Activated naive CD4-positive, alpha-beta T cell treated with anti-CD3 and anti-CD28 coated beads, Interleukin-2, amount 10 ng/mL, durations not matched to agents 7 days and 5 days (primary cell): Measurements from ENCODE around the gene JAKMIP1.
A peak's percentile ranks its signal among the peaks of the same experiment; 100 is the strongest.

Experiments used
- CTCF ChIA-PET: fragments of 350-600 bp; sonication (Branson Sonifier 250); formaldehyde crosslinking; loops from one replicate; lab custom pipeline; 2021; ENCODE audit warnings: antibody characterized with exemption; lab: Charles Lee
- DNase-seq: peaks from one replicate; pipeline ENCODE4 v3.0.0-alpha.2; 2020
- H3K27ac Mint-ChIP-seq: one replicate; pipeline ENCODE4 v1.8.0; 2021; ENCODE audit warnings: mild to moderate bottlenecking, moderate library complexity, mixed read lengths
- H3K27me3 Mint-ChIP-seq: one replicate; pipeline ENCODE4 v1.8.0; 2021; ENCODE audit warnings: mild to moderate bottlenecking, mixed read lengths
- H3K36me3 Mint-ChIP-seq: one replicate; pipeline ENCODE4 v1.8.0; 2021; ENCODE audit warnings: mixed read lengths
- H3K4me1 Mint-ChIP-seq: one replicate; pipeline ENCODE4 v1.8.0; 2021; ENCODE audit warnings: mixed read lengths
- H3K4me3 Mint-ChIP-seq: one replicate; pipeline ENCODE4 v1.8.0; 2021; ENCODE audit warnings: mild to moderate bottlenecking, moderate library complexity, mixed read lengths
- H3K9me3 Mint-ChIP-seq: one replicate; pipeline ENCODE4 v1.8.0; 2021; ENCODE audit warnings: mixed read lengths

JAKMIP1 gene

DNA sequence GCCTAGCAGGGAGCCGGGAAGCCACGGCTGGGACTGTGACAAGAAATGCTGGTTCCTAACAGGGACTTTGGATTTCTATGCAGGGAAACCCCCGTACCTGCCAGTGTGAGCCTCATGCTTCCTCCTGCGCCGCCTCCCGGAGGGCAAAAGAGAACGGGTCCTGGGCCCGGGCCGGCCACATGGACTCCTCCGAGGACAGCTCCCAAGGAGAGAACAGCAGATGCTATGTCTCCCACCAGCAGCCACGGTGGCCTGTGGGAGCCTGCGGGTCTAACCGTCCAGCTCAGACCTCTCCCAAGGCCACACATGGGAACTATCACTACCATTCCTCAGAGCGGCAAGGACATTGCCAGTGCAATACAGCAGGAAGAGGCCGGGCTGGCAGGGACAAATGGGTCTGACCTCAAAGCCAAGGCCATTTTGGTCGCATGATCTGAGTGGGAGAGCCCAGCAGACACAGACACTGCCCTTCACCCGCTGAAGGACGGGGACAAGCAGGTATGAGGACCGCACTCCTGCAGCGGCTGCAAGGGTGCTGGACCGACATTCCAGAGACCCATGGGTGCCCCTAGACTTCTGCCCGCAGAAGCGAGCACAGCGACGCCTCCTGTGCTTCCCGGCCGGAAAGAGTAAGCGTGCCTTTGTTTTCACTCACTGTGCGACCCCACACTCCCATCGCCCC lies 177.6 kb downstream of the JAKMIP1 start:
- Mint-ChIP-seq H3K4me1 (no peaks in the 10 kb centered on the region), H3K9me3 (no peaks in the 10 kb centered on the region), H3K27me3 (peaks cover 6% of the 10 kb centered on the region), H3K4me3 (no peak overlapping the region), H3K36me3 (no peaks in the 10 kb centered on the region), H3K27ac (no peak overlapping the region)
- no peak for DNase-seq
- CTCF ChIA-PET = no interaction called here

DNA sequence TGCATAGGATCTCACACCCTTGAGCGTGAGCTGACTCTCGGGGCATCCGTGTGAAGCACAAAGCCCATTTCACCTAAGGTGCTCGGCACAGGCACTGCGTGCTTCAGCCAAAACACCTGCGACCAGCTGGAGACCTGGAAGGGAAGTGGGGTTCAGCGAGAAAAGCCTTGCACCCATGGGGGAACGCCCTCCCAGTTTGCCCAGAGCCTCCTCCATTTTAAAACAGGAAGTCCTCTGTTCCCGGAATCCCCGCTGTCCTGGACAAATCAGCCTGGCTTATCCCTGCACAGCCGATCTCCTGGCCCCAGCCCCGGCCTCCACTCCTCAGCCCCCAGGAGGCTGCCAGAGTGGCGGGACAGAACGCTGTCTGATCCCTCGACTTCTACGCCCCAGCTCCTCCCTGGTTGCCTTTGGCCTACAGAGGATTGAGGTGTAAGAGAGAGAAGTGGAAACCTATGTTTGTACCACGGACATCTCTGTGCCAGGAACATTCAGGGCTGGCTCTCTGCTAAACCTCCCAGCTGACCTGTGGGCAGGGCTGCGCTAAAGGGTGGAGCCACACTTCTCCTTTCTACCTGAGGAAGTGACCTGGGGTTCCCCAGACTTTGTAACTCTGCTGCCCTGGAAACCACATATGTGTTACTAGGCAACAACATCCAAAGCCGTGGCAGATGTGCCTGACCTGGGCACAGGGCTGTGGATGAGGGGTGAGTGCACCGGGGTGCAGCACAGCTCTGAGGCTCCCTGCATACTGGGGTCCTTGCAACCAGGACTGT lies 178.3 kb downstream of the JAKMIP1 start:
- H3K9me3 Mint-ChIP-seq = no peaks in the 10 kb centered on the region
- CTCF ChIA-PET = no interaction called here
- no peaks in the 10 kb centered on the region for H3K36me3 Mint-ChIP-seq
- DNase-seq = no peak
- H3K4me1 Mint-ChIP-seq = no peaks in the 10 kb centered on the region
- no peak overlapping the region for H3K4me3 Mint-ChIP-seq
- no peak overlapping the region for H3K27ac Mint-ChIP-seq
- H3K27me3 Mint-ChIP-seq = peaks cover 6% of the 10 kb centered on the region

DNA sequence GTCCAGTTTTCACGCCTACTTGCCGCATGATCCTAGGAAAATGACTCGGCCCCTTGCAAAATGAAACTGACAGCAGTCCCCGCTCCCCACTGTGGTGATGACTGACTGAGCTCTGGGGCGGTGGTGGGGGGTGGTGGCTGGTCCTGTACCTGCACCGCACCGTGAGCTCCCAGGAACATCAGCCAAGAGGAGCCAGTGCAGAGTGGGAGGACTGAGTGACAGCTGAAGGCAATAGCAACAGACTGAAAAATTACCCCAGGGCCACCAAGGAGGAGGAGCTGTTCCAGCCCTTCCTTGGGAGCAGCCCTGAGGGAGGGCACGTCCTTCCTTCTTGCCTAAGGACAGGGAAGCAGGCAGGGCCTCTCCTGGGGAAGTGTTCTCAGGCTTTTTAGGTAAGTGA lies 179.7 kb downstream of the JAKMIP1 start:
- CTCF ChIA-PET = interaction anchor here (1.2 to 1.9 kb wide), 3 partner anchors 9 to 12 kb away, joined by 4 to 6 read pairs (median 4); no protein-coding TSS in a partner anchor
- no peak overlapping the region for H3K27ac Mint-ChIP-seq
- DNase-seq = no peak
- H3K36me3 Mint-ChIP-seq = no peaks in the 10 kb centered on the region
- H3K9me3 Mint-ChIP-seq = no peaks in the 10 kb centered on the region
- H3K27me3 Mint-ChIP-seq = peaks cover 6% of the 10 kb centered on the region
- H3K4me3 Mint-ChIP-seq = no peak overlapping the region
- no peaks in the 10 kb centered on the region for H3K4me1 Mint-ChIP-seq

DNA sequence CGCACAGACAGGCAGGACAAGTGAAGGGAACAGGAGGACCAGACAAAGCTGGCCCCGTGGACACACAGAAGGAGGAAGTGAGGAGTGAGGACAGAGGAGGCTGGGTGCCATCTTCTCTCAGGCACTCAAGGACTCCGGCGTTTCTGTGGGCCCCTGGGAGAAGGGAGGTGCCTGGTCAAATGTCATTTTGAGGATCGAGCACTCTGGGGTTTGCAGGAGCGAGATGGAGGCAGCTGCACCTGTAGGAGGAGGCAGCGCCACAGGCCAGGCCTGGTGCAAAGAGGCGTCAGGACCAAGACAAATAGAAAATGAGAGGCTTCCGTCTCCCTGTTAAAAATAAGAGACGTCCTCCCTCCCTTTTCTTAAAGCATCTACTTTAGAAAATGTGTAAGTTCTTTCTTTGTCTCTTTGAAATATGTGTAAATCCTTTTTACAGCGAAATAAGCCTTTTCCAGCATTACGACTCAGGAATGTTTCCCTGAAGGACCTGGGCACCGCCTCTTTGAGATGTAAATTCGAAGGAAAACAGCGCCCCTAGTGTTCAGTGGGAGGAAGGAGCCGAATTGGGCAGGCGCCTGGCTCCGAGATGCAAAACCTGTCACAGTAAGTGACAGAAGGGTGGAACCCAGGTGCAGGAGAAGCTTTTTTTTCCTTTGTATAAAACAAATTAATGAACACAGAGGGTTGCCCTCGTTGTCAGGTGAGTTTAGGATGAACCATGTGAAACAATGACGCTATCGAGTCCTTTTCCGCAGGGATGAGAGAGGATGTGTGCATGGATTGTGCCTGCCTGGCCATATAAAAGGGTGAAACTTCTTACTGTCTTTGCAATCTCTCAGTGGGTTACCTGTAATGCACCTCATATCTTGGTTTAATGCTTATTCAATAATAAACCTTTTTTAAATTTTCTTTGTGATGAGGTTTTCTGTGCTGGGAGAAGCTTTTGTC lies 180.8 kb downstream of the JAKMIP1 start:
- Mint-ChIP-seq H3K36me3 (no peaks in the 10 kb centered on the region), H3K27ac (no peak overlapping the region), H3K9me3 (no peaks in the 10 kb centered on the region), H3K27me3 (peaks cover 6% of the 10 kb centered on the region), H3K4me1 (no peaks in the 10 kb centered on the region), H3K4me3 (no peak overlapping the region)
- CTCF ChIA-PET = interaction anchor here (1.2 to 1.9 kb wide), 4 partner anchors 8 to 19 kb away, joined by 3 to 6 read pairs (median 4); no protein-coding TSS in a partner anchor
- peak; percentile 52 for DNase-seq

DNA sequence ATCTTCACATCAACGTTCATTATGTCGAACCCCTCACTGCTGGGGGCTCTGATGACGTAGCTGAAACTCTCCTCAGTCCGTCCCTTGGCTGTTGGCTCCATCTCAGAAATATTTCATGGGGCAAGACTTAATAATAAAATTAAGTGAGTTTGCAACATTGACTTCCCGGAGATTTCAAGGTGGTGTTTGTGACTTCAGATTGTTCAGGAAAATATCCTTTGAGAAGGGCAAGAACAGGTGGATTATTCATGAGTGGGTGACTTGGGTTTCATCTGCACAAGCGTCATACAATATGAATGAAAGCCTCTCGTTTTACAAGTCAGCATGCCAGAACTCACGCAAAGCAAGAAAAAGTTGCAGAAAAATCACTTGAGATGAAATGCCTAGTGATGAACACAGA lies 182.0 kb downstream of the JAKMIP1 start, which contains the start of gene C4orf50:
C4orf50 (minus strand) TSS at position 101 of the 400 bp plus-strand sequence.
- CTCF ChIA-PET = interaction anchor here (0.6 to 1.3 kb wide), 2 partner anchors 40 to 42 kb away, joined by 3 read pairs; no protein-coding TSS in a partner anchor
- no peaks in the 10 kb centered on the region for H3K9me3 Mint-ChIP-seq
- no peaks in the 10 kb centered on the region for H3K36me3 Mint-ChIP-seq
- DNase-seq = no peak
- H3K4me1 Mint-ChIP-seq = no peaks in the 10 kb centered on the region
- no peak within 1 kb of the TSS for H3K27ac Mint-ChIP-seq
- H3K4me3 Mint-ChIP-seq = no peak within 1 kb of the TSS
- H3K27me3 Mint-ChIP-seq = peaks cover under 1% of the 10 kb centered on the region

DNA sequence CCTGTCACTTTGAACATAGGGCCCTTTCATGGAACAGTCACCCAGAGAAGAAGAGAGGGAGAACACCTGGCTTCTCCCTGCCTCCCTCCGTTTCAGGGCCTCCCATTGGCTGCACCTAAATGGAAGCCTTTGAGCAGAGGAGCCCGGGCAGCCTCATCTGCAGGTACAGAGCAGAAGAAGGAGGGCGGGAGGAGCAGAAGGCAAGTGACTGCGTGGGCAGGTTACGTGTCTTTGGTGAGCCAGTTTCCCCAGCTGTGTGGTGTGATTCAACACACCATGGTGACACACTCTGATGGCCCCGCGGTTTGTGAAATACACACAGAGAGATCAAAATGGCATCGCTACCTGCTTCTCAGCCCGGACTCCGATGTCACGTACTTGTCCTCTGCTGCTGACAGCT lies 182.5 kb downstream of the JAKMIP1 start:
- no peak for DNase-seq
- Mint-ChIP-seq H3K4me1 (no peaks in the 10 kb centered on the region), H3K9me3 (no peaks in the 10 kb centered on the region), H3K36me3 (no peaks in the 10 kb centered on the region), H3K27ac (no peak overlapping the region), H3K4me3 (no peak overlapping the region), H3K27me3 (no peaks in the 10 kb centered on the region)
- CTCF ChIA-PET = interaction anchor here (0.6 to 1.3 kb wide), 2 partner anchors 40 to 41 kb away, joined by 3 read pairs; no protein-coding TSS in a partner anchor

DNA sequence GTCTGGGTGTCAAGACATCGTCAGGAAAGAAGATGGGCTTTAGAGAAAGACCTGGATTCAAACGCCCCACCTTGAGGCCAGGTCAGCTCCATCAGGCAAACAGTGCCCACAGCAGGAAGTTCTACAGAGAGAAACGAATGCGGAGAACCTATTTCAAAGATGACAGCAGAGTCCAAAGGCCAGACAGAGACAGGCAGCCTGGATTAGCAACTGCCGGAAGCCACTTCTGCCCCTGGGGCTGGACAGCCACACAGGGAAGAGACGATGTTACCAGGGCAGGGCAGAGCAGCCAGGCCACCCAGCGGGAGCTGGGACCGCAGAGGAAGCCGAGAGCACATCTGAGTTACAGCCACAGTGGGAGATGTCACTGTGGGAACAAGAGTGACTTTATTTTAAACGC lies 183.3 kb downstream of the JAKMIP1 start:
- CTCF ChIA-PET = no interaction called here
- H3K27me3 Mint-ChIP-seq = peaks cover 5% of the 10 kb centered on the region
- H3K36me3 Mint-ChIP-seq = no peaks in the 10 kb centered on the region
- H3K4me3 Mint-ChIP-seq = no peak overlapping the region
- H3K4me1 Mint-ChIP-seq = no peaks in the 10 kb centered on the region
- H3K27ac Mint-ChIP-seq = no peak overlapping the region
- DNase-seq = no peak
- H3K9me3 Mint-ChIP-seq = no peaks in the 10 kb centered on the region

DNA sequence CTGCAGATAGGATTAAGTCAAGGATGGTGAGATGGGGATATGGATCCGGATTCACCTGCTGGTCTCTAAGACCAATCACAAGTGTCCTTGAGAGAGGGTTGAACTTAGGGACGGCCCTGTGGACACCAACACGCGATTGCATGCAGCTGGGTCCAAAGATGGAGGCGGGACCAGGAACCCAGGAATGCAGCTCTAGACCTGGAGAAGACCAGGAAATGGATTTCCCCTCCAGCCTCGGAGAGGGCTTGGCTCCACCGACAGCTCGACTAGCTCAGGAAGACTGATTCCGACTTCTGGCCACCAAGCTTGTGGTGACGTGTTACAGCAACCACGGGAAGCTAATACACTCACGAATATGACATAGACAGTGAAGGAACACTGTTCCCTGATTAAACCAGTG lies 186.8 kb downstream of the JAKMIP1 start:
- H3K4me1 Mint-ChIP-seq = no peaks in the 10 kb centered on the region
- H3K27ac Mint-ChIP-seq = no peak overlapping the region
- H3K4me3 Mint-ChIP-seq = no peak overlapping the region
- no peaks in the 10 kb centered on the region for H3K36me3 Mint-ChIP-seq
- CTCF ChIA-PET = interaction anchor here (1.2 kb wide), 1 partner anchor 317 kb away, joined by 3 read pairs; no protein-coding TSS in a partner anchor
- peaks cover 28% of the 10 kb centered on the region for H3K27me3 Mint-ChIP-seq
- no peaks in the 10 kb centered on the region for H3K9me3 Mint-ChIP-seq
- DNase-seq = no peak

DNA sequence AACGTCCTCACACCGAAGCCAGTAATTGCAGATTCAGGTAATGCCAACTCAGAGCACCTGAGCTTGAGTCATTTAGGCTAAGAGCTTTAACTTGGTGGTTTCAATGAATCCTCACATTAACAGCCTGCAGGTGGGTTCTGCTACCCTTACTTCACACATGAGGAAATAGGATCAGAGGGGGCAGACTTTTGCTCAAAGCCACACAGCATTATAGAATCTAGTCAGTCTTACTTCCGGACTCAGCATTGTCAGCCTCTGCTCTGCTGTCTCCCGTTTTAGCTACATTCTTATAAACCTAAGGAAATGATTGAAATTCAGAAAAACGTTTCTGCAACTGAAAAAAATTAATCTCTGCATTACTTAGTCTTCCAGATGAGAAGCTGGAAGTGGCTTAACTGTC lies 188.1 kb downstream of the JAKMIP1 start:
- Mint-ChIP-seq H3K36me3 (no peaks in the 10 kb centered on the region), H3K4me1 (no peaks in the 10 kb centered on the region), H3K9me3 (no peaks in the 10 kb centered on the region), H3K4me3 (no peak overlapping the region), H3K27ac (no peak overlapping the region), H3K27me3 (peaks cover 36% of the 10 kb centered on the region)
- DNase-seq = no peak
- CTCF ChIA-PET = interaction anchor here (1.3 to 2.2 kb wide), 2 partner anchors 8 to 15 kb away, joined by 6 read pairs; no protein-coding TSS in a partner anchor

DNA sequence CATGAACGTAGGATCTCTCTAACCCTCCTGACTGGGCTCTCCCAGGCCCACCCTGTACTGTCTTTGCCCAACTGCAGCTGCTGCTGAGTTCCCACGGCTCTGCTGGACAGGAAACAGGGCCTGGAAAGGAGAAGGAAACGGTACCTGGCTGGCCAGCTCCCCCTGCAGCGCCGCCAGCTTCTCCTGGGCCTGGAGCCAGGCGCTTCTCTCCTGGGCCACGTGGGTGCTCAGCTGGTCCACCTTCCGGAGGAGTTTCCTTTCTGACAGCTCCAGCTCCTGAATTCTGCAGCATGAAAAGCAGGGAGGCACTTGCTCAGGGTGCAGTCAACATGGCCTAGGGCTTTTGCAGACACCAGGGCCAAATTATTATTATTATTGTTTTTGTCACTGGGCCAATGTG lies 188.7 kb downstream of the JAKMIP1 start:
- no peak overlapping the region for H3K27ac Mint-ChIP-seq
- DNase-seq = no peak
- no peaks in the 10 kb centered on the region for H3K36me3 Mint-ChIP-seq
- no peaks in the 10 kb centered on the region for H3K4me1 Mint-ChIP-seq
- CTCF ChIA-PET = interaction anchor here (2.2 kb wide), 1 partner anchor 9 kb away, joined by 6 read pairs; no protein-coding TSS in a partner anchor
- no peaks in the 10 kb centered on the region for H3K9me3 Mint-ChIP-seq
- peaks cover 36% of the 10 kb centered on the region for H3K27me3 Mint-ChIP-seq
- H3K4me3 Mint-ChIP-seq = no peak overlapping the region

DNA sequence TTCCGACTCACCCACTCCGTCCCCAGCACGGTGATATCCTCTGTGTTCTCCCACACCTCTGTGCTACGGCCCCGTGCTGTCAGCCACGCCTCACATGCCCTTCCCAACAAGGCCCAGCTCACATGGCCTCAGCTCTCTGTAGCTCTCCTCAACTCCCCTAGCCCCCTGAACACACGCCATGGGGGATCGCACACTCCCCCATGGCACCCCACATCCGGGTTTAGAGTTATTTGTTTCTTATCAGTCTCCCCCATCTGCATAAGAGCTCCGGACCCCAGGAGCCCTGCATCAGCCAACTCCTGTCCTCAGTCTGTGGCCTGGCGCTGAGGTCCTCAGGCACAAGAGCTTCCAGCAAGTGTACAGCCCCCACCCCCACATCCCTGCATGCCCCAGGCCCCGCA lies 189.1 kb downstream of the JAKMIP1 start:
- H3K36me3 Mint-ChIP-seq = no peaks in the 10 kb centered on the region
- DNase-seq = no peak
- no peak overlapping the region for H3K4me3 Mint-ChIP-seq
- peaks cover 36% of the 10 kb centered on the region for H3K27me3 Mint-ChIP-seq
- CTCF ChIA-PET = interaction anchor here (2.2 kb wide), 1 partner anchor 9 kb away, joined by 6 read pairs; no protein-coding TSS in a partner anchor
- no peaks in the 10 kb centered on the region for H3K4me1 Mint-ChIP-seq
- H3K27ac Mint-ChIP-seq = no peak overlapping the region
- H3K9me3 Mint-ChIP-seq = no peaks in the 10 kb centered on the region

DNA sequence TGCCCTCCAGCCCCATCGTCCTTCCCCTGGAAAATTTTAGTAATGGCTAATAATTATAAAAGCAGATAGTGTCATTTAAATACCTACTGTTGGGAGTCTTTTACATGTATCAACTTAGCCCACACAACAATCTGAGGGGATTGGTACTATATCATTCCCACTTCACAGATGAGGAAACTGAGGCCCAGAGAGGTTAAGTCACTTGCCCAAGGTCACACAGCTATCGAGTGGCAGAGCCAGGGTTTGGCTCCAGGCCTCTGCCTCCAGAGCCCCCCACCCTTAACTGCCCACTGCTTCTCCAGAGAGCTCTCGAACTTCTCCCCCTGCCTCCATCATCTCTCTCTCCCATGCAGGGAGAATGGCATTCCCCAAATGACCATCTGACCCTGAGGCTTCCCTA lies 189.6 kb downstream of the JAKMIP1 start:
- no peaks in the 10 kb centered on the region for H3K4me1 Mint-ChIP-seq
- CTCF ChIA-PET = interaction anchor here (2.2 kb wide), 1 partner anchor 9 kb away, joined by 6 read pairs; no protein-coding TSS in a partner anchor
- no peak overlapping the region for H3K4me3 Mint-ChIP-seq
- H3K27ac Mint-ChIP-seq = no peak overlapping the region
- DNase-seq = no peak
- H3K36me3 Mint-ChIP-seq = no peaks in the 10 kb centered on the region
- no peaks in the 10 kb centered on the region for H3K9me3 Mint-ChIP-seq
- peaks cover 36% of the 10 kb centered on the region for H3K27me3 Mint-ChIP-seq

DNA sequence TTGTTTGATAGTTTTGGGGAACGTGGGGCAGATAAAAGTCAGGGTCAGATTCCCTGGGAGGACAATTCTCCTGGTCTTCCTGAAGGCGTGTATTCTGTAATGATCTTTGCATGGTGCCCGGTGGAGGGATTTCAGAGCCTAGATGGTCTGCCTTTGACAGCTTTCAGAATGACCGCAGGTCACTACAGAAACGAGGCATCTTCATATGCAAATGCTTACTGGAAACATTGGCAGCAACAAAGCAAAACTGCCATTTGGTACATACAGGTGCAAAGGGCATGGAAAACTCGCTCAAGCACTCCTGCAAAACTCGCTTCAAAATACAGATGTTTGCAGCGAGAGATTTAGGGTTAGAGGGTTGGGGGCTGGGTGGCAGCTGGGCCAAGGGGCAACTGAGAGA lies 190.9 kb downstream of the JAKMIP1 start:
- no peak overlapping the region for H3K27ac Mint-ChIP-seq
- H3K27me3 Mint-ChIP-seq = peaks cover 36% of the 10 kb centered on the region
- DNase-seq = no peak
- H3K36me3 Mint-ChIP-seq = no peaks in the 10 kb centered on the region
- no peaks in the 10 kb centered on the region for H3K9me3 Mint-ChIP-seq
- CTCF ChIA-PET = interaction anchor here (1.0 to 1.3 kb wide), 2 partner anchors 11 kb away, joined by 4 to 6 read pairs; no protein-coding TSS in a partner anchor
- H3K4me1 Mint-ChIP-seq = no peaks in the 10 kb centered on the region
- H3K4me3 Mint-ChIP-seq = no peak overlapping the region
